ENCODE results near the gene YTHDC1.
"Not testable (repeated sequence)": the region's sequence is repeated elsewhere in the genome, so short reads cannot be mapped to it uniquely, and the experiment has no call there.

The YTHDC1 gene

GRCh38 chr4:68349649-68350360, at the start of gene YTHDC1:
Gene YTHDC1 (minus strand): TSS chr4:68350090. CDS start chr4:68349753, 337 bp downstream.
- no peaks in the 10 kb centered on the region for H3K27me3 Mint-ChIP-seq
- peaks cover 17% of the 10 kb centered on the region for H3K36me3 Mint-ChIP-seq (ENCODE audit: insufficient read depth)
- no peaks in the 10 kb centered on the region for H3K9me3 Mint-ChIP-seq
- peak; percentile 88 to 92 for DNase-seq (ENCODE audit: low spot score in 2 of 2)
- H3K4me3 Mint-ChIP-seq: peak within 1 kb of the TSS; percentile 97
- ATAC-seq (replicated peaks; ENCODE audit: extremely low read depth, poor library complexity, severe bottlenecking): peak; percentile 94
- H3K27ac Mint-ChIP-seq (ENCODE audit: low read depth): peak within 1 kb of the TSS; percentile 99
- H3K4me1 Mint-ChIP-seq: peaks cover 35% of the 10 kb centered on the region

- no peaks in the 10 kb centered on the region for H3K36me3 Mint-ChIP-seq (ENCODE audit: insufficient read depth)
- no peaks in the 10 kb centered on the region for H3K9me3 Mint-ChIP-seq
- ATAC-seq (replicated peaks; ENCODE audit: extremely low read depth, poor library complexity, severe bottlenecking) (no peak), DNase-seq (ENCODE audit: low spot score in 2 of 2) (no peak)
- H3K27ac Mint-ChIP-seq (ENCODE audit: low read depth): no peak overlapping the region
- H3K27me3 Mint-ChIP-seq: no peaks in the 10 kb centered on the region
- H3K4me1 Mint-ChIP-seq: no peaks in the 10 kb centered on the region
- no peak overlapping the region for H3K4me3 Mint-ChIP-seq
Measured at GRCh38 chr4:68399306-68399705, 49.4 kb upstream of the YTHDC1 start.

GRCh38 chr4:68396756-68397155, 46.9 kb upstream of the YTHDC1 start:
- ATAC-seq (replicated peaks; ENCODE audit: extremely low read depth, poor library complexity, severe bottlenecking) (no peak), DNase-seq (ENCODE audit: low spot score in 2 of 2) (no peak)
- H3K36me3 Mint-ChIP-seq (ENCODE audit: insufficient read depth): no peaks in the 10 kb centered on the region
- no peaks in the 10 kb centered on the region for H3K9me3 Mint-ChIP-seq
- no peaks in the 10 kb centered on the region for H3K4me1 Mint-ChIP-seq
- H3K27ac Mint-ChIP-seq (ENCODE audit: low read depth): no peak overlapping the region
- no peaks in the 10 kb centered on the region for H3K27me3 Mint-ChIP-seq
- no peak overlapping the region for H3K4me3 Mint-ChIP-seq

GRCh38 chr4:68391436-68391835, 41.5 kb upstream of the YTHDC1 start:
- H3K36me3 Mint-ChIP-seq (ENCODE audit: insufficient read depth): no peaks in the 10 kb centered on the region
- DNase-seq (ENCODE audit: low spot score in 2 of 2) (no peak), ATAC-seq (replicated peaks; ENCODE audit: extremely low read depth, poor library complexity, severe bottlenecking) (no peak)
- H3K4me3 Mint-ChIP-seq: no peak overlapping the region
- H3K9me3 Mint-ChIP-seq: no peaks in the 10 kb centered on the region
- H3K4me1 Mint-ChIP-seq: no peaks in the 10 kb centered on the region
- peaks cover 22% of the 10 kb centered on the region for H3K27me3 Mint-ChIP-seq
- no peak overlapping the region for H3K27ac Mint-ChIP-seq (ENCODE audit: low read depth)

- H3K4me1 Mint-ChIP-seq: no peaks in the 10 kb centered on the region
- H3K27me3 Mint-ChIP-seq: peaks cover 33% of the 10 kb centered on the region
- H3K36me3 Mint-ChIP-seq (ENCODE audit: insufficient read depth): no peaks in the 10 kb centered on the region
- no peak overlapping the region for H3K4me3 Mint-ChIP-seq
- ATAC-seq (replicated peaks; ENCODE audit: extremely low read depth, poor library complexity, severe bottlenecking) (no peak), DNase-seq (ENCODE audit: low spot score in 2 of 2) (no peak)
- no peak overlapping the region for H3K27ac Mint-ChIP-seq (ENCODE audit: low read depth)
- no peaks in the 10 kb centered on the region for H3K9me3 Mint-ChIP-seq
Measured at GRCh38 chr4:68390205-68390935, 40.5 kb upstream of the YTHDC1 start.

GRCh38 chr4:68389386-68389913, 39.6 kb upstream of the YTHDC1 start:
- not testable (repeated sequence) for H3K4me3 Mint-ChIP-seq; H3K9me3 Mint-ChIP-seq; DNase-seq (ENCODE audit: low spot score in 2 of 2); H3K36me3 Mint-ChIP-seq (ENCODE audit: insufficient read depth); H3K27ac Mint-ChIP-seq (ENCODE audit: low read depth); ATAC-seq (replicated peaks; ENCODE audit: extremely low read depth, poor library complexity, severe bottlenecking); H3K4me1 Mint-ChIP-seq
- H3K27me3 Mint-ChIP-seq: peaks cover 42% of the 10 kb centered on the region

GRCh38 chr4:68388347-68388865, 38.5 kb upstream of the YTHDC1 start:
- no peak for ATAC-seq (replicated peaks; ENCODE audit: extremely low read depth, poor library complexity, severe bottlenecking)

GRCh38 chr4:68385267-68385666, 35.4 kb upstream of the YTHDC1 start:
- Mint-ChIP-seq H3K36me3 (ENCODE audit: insufficient read depth) (no peaks in the 10 kb centered on the region), H3K27ac (ENCODE audit: low read depth) (no peak overlapping the region), H3K9me3 (no peaks in the 10 kb centered on the region), H3K27me3 (peaks cover 68% of the 10 kb centered on the region), H3K4me1 (no peaks in the 10 kb centered on the region), H3K4me3 (no peak overlapping the region)
- ATAC-seq (replicated peaks; ENCODE audit: extremely low read depth, poor library complexity, severe bottlenecking): no peak
- DNase-seq (ENCODE audit: low spot score in 2 of 2): no peak

More at GRCh38 chr4:68388347-68388865, 38.5 kb upstream of the YTHDC1 start:
- Mint-ChIP-seq H3K9me3 (no peaks in the 10 kb centered on the region), H3K36me3 (ENCODE audit: insufficient read depth) (no peaks in the 10 kb centered on the region), H3K4me1 (no peaks in the 10 kb centered on the region), H3K4me3 (no peak overlapping the region), H3K27me3 (peaks cover 52% of the 10 kb centered on the region), H3K27ac (ENCODE audit: low read depth) (no peak overlapping the region)
- no peak for DNase-seq (ENCODE audit: low spot score in 2 of 2)

- no peaks in the 10 kb centered on the region for H3K9me3 Mint-ChIP-seq
- H3K4me1 Mint-ChIP-seq: no peaks in the 10 kb centered on the region
- no peak overlapping the region for H3K4me3 Mint-ChIP-seq
Measured at GRCh38 chr4:68383115-68383514, 33.2 kb upstream of the YTHDC1 start.

GRCh38 chr4:68378226-68378625, 28.3 kb upstream of the YTHDC1 start:
- ATAC-seq (replicated peaks; ENCODE audit: extremely low read depth, poor library complexity, severe bottlenecking): no peak
- H3K27me3 Mint-ChIP-seq: peaks cover 47% of the 10 kb centered on the region
- H3K4me1 Mint-ChIP-seq: peaks cover 10% of the 10 kb centered on the region
- no peak overlapping the region for H3K27ac Mint-ChIP-seq (ENCODE audit: low read depth)
- no peak overlapping the region for H3K4me3 Mint-ChIP-seq
- peaks cover 2% of the 10 kb centered on the region for H3K36me3 Mint-ChIP-seq (ENCODE audit: insufficient read depth)
- no peaks in the 10 kb centered on the region for H3K9me3 Mint-ChIP-seq
- DNase-seq (ENCODE audit: low spot score in 2 of 2): no peak

More at GRCh38 chr4:68383115-68383514, 33.2 kb upstream of the YTHDC1 start:
- no peak overlapping the region for H3K27ac Mint-ChIP-seq (ENCODE audit: low read depth)
- ATAC-seq (replicated peaks; ENCODE audit: extremely low read depth, poor library complexity, severe bottlenecking) (no peak), DNase-seq (ENCODE audit: low spot score in 2 of 2) (no peak)
- H3K27me3 Mint-ChIP-seq: peaks cover 64% of the 10 kb centered on the region
- peaks cover 2% of the 10 kb centered on the region for H3K36me3 Mint-ChIP-seq (ENCODE audit: insufficient read depth)

GRCh38 chr4:68375667-68376559, 26.0 kb upstream of the YTHDC1 start:
- peak; percentile 86 for ATAC-seq (replicated peaks; ENCODE audit: extremely low read depth, poor library complexity, severe bottlenecking)
- no peaks in the 10 kb centered on the region for H3K9me3 Mint-ChIP-seq
- peaks cover 39% of the 10 kb centered on the region for H3K27me3 Mint-ChIP-seq
- peaks cover 2% of the 10 kb centered on the region for H3K36me3 Mint-ChIP-seq (ENCODE audit: insufficient read depth)
- no peak overlapping the region for H3K27ac Mint-ChIP-seq (ENCODE audit: low read depth)
- peak in 1 of 2 donors; percentile 29 for DNase-seq (ENCODE audit: low spot score in 2 of 2)
- H3K4me1 Mint-ChIP-seq: peaks cover 10% of the 10 kb centered on the region
- H3K4me3 Mint-ChIP-seq: peak overlapping the region; percentile 69

GRCh38 chr4:68373513-68373912, 23.6 kb upstream of the YTHDC1 start:
- Mint-ChIP-seq H3K9me3 (no peaks in the 10 kb centered on the region), H3K27ac (ENCODE audit: low read depth) (no peak overlapping the region)

More at GRCh38 chr4:68373513-68373912, 23.6 kb upstream of the YTHDC1 start:
- Mint-ChIP-seq H3K4me3 (peak overlapping the region; percentile 25), H3K36me3 (ENCODE audit: insufficient read depth) (no peaks in the 10 kb centered on the region), H3K4me1 (peaks cover 10% of the 10 kb centered on the region), H3K27me3 (peaks cover 23% of the 10 kb centered on the region)
- peak; percentile 68 for ATAC-seq (replicated peaks; ENCODE audit: extremely low read depth, poor library complexity, severe bottlenecking)
- DNase-seq (ENCODE audit: low spot score in 2 of 2): no peak

Measured in central memory CD8-positive, alpha-beta T cell (primary cell).